Uterus (tissue), 2 donors: ENCODE results near the gene MPZL2.

Source experiments
- CTCF ChIP-seq, 4 experiments: fragments of 200-600 bp in 2 of 4; fragments of 450-650 bp in 2 of 4; sonication (generic) in 2 of 4; IDR thresholded peaks; one replicate each; pipeline ENCODE4 v1.5.1; 2016 to 2019; ENCODE audit warnings: antibody characterized with exemption in 4 of 4, mild to moderate bottlenecking in 2 of 4, moderate library complexity in 1 of 4
- POLR2A ChIP-seq, 2 donors: fragments of 450-650 bp; IDR thresholded peaks; one replicate each; pipeline ENCODE4 v1.6.1; 2016; ENCODE audit warnings: antibody characterized with exemption in 2 of 2, mild to moderate bottlenecking in 1 of 2, moderate library complexity in 1 of 2

GRCh38 chr11:118243993-118244762 lies 19.9 kb downstream of the MPZL2 start:
- TF ChIP-seq POLR2A (IDR thresholded peaks at IDR 0.05) (no peak), CTCF (IDR thresholded peaks at IDR 0.05) (no peak)
